BE2C (cell line): ENCODE measurements around the gene PPP1R26.

Source experiments
- DNase-seq: peaks from one replicate; pipeline ENCODE4 v3.0.0-alpha.2; 2020
- H3K27me3 ChIP-seq: fragments of 250-450 bp; sonication (Bioruptor Pico); 2 replicates; pipeline ENCODE4 v1.5.1; 2020; ENCODE audit warnings: mild to moderate bottlenecking
- H3K36me3 ChIP-seq: fragments of 250-450 bp; sonication (Bioruptor Pico); 2 replicates; pipeline ENCODE4 v1.5.1; 2020; ENCODE audit warnings: mild to moderate bottlenecking
- H3K4me1 ChIP-seq: fragments of 250-450 bp; sonication (Bioruptor Pico); 2 replicates; pipeline ENCODE4 v1.5.1; 2020
- H3K4me3 ChIP-seq: 2 replicates; pipeline ENCODE4 v1.5.1; 2011; ENCODE audit warnings: low read depth, low read length
- H3K9me3 ChIP-seq: fragments of 250-450 bp; sonication (Bioruptor Pico); 2 replicates; pipeline ENCODE4 v1.5.1; 2020
- TF ChIP-seq, protein P1 (sequence below): IDR thresholded peaks from 2 replicates; pipeline ENCODE4 v1.5.1; 2012; ENCODE audit warnings: mild to moderate bottlenecking, low read depth, low read length

The PPP1R26 gene

DNA sequence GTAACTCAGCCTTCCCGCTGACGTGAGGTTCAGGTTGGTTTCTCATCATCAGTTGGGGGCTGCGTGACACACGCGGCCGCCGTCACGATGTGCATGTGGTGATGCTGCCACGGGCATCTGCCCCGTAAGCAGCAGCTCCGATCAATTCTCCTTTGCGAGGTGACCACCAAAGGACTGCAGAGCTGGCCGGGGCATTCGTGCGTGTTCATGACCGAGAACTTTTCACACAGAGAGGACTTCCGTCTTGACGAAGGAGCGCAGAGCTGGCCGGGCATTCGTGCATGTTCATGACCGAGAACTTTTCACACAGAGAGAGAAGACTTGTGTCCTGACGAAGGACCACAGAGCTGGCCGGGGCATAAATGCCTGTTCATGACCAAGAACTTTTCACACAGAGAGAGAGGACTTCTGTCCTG, 37.8 kb downstream of the PPP1R26 start:
- Histone ChIP-seq H3K27me3 (no peaks in the 10 kb centered on the region), H3K36me3 (no peaks in the 10 kb centered on the region), H3K4me1 (no peaks in the 10 kb centered on the region; the same call in 1 of the 2 replicates), H3K9me3 (no peaks in the 10 kb centered on the region), H3K4me3 (no peak overlapping the region)
- TF ChIP-seq, protein P1, sequence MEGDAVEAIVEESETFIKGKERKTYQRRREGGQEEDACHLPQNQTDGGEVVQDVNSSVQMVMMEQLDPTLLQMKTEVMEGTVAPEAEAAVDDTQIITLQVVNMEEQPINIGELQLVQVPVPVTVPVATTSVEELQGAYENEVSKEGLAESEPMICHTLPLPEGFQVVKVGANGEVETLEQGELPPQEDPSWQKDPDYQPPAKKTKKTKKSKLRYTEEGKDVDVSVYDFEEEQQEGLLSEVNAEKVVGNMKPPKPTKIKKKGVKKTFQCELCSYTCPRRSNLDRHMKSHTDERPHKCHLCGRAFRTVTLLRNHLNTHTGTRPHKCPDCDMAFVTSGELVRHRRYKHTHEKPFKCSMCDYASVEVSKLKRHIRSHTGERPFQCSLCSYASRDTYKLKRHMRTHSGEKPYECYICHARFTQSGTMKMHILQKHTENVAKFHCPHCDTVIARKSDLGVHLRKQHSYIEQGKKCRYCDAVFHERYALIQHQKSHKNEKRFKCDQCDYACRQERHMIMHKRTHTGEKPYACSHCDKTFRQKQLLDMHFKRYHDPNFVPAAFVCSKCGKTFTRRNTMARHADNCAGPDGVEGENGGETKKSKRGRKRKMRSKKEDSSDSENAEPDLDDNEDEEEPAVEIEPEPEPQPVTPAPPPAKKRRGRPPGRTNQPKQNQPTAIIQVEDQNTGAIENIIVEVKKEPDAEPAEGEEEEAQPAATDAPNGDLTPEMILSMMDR, result no peak
- no peak for DNase-seq

DNA sequence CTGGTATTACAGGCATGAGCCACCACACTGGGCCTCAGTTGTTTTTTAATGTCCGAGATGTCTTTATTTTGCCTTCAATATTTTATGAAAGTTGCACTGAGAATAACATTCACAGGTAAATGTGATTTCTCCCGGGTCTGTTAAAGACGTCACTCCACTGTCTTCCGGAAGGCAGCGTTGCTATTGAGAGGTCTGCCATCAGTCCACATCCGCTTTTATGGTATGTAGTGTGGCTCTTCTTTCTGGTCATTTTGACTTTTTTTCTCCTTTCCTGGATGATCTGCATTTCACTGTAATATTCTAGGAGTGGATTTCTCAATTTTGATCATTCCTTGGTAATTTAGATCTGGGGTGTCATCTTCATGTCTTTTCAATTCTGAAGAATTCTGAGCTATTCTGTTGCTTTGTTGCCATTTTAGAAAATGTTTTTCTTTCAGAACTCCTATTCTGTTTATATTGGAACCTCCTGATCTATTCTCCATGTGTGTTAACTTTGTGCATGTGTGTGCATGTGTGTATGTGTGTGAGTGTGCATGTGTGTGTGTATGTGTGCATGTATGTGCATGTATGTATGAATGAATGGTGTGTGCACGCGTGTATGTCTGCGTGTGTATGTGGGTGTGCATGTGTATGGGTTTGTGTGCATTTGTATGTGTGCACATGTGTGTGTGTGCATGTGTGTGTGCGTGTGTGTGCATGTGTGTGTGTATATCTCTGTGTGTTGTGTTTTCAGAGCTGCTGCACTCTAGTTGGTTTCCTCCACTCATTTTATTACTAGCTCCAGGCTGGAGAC, 39.8 kb downstream of the PPP1R26 start:
- no peak for DNase-seq
- no peak overlapping the region for H3K4me3 ChIP-seq
- TF ChIP-seq, protein P1, result no peak
- no peaks in the 10 kb centered on the region for H3K9me3 ChIP-seq
- H3K36me3 ChIP-seq, result no peaks in the 10 kb centered on the region
- H3K4me1 ChIP-seq, result no peaks in the 10 kb centered on the region; the same call in 1 of the 2 replicates
- no peaks in the 10 kb centered on the region for H3K27me3 ChIP-seq

DNA sequence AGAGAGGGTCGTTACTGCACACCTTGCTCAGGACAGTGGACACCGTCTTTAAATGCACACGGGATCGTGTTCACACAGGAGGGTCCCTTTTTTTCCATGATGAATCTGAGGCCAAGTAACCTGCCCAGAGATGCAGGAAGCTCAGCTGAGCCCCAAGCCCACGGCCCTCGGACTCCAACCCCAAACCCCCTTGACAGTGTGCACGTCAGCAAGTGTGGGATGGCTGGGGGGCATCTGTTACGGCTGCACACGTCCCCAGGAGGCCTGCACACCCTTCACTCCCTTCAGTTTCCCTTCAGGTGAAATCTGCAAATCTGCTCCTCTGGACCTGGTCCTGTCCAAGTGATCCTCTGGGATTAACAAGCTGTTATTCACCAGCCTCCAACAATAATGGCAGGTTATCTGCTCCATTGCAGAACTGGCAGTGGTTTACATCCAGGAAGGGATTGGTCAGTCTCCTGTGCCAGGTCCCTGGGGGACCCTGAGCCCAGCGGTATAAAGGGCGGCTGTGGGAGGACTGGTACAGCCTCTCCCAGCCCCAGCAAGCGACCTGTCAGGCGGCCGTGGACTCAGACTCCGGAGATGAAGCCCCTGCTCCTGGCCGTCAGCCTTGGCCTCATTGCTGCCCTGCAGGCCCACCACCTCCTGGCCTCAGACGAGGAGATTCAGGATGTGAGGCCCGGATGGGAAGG, 41.5 kb downstream of the PPP1R26 start, which contains the start of gene LCN1:
LCN1 (plus strand) TSS at position 525 of the 692 bp plus-strand sequence; CDS start at position 583, 58 bp downstream.
- Histone ChIP-seq H3K9me3 (no peaks in the 10 kb centered on the region), H3K36me3 (no peaks in the 10 kb centered on the region), H3K4me3 (no peak within 1 kb of the TSS), H3K27me3 (no peaks in the 10 kb centered on the region), H3K4me1 (no peaks in the 10 kb centered on the region; the same call in 1 of the 2 replicates)
- TF ChIP-seq, protein P1, result no peak
- DNase-seq, result no peak

DNA sequence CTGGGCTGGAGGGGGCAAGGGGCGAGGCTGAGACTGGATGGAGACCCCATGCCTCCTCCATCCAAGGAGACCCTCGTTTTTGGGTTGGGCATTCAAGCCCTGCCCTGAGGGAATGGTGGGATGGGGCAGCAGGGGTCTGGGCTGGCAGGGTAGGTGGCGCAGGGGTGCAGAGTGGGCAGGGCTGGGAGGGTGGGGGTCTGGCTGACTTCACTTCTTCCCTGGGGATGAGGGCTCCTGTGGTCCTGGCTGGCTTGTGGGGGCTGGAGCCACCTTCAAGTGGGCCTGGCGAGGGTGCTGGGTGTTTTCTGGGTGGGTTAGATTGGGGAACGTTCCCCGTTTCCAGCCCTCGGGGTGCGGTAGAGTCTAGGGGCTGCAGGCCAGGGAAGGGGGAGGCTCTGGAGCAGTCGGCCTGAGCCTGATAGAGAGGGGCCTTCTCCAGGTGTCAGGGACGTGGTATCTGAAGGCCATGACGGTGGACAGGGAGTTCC, 42.1 kb downstream of the PPP1R26 start:
- H3K4me3 ChIP-seq, result no peak overlapping the region
- H3K9me3 ChIP-seq, result no peaks in the 10 kb centered on the region
- H3K4me1 ChIP-seq, result no peaks in the 10 kb centered on the region; the same call in 1 of the 2 replicates
- no peak for DNase-seq
- no peaks in the 10 kb centered on the region for H3K27me3 ChIP-seq
- TF ChIP-seq, protein P1, result no peak
- no peaks in the 10 kb centered on the region for H3K36me3 ChIP-seq

DNA sequence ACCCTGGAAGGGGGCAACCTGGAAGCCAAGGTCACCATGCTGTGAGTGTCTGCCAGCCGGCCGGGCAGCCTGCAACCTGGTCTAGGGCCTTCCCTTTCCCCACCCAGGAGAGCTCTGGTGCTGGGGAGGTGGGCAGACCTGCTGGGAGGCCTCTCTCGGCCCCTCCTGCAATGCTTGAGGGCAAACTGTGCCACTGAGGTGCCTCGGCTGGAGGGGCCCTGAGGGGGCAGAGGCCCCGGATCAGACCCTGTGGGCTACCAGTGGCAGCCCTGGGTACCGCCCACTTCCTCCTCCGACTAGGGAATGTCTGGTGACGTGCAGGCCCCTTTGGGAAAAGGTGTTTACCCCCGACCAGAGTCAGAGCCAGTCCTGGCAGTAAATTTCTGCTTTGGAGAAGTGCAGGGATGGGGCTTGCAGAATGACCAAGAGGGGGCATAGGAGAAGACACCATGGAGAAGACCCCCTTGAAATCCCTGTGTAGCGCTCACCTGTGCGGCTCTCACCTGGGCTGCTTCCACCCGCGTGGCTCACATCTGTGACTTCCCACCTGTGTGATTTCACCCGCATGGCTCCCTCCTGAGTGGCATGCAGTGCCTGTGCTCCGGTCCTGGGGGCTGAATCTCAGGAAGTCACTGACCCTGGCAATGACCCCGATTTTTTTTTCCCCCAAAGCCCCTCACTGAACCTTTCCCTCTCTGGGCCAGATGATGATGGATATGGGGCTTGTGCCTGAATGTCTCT, 42.7 kb downstream of the PPP1R26 start:
- no peak for DNase-seq
- Histone ChIP-seq H3K4me1 (no peaks in the 10 kb centered on the region; the same call in 1 of the 2 replicates), H3K4me3 (no peak overlapping the region), H3K36me3 (no peaks in the 10 kb centered on the region), H3K27me3 (no peaks in the 10 kb centered on the region), H3K9me3 (no peaks in the 10 kb centered on the region)
- TF ChIP-seq, protein P1, result 0 out of 2 replicates have a peak, but pooled peaks have one; percentile 6
